Epithelial cell of proximal tubule (primary cell): ENCODE measurements around the gene LRRTM2. TPM values are rescaled to one million over a fixed set of nuclear protein-coding genes. Genes with fewer than 3 reads are reported as not detected.

Experiments
- DNase-seq: peaks from one replicate; pipeline ENCODE4 v3.0.0-alpha.2; 2011; ENCODE audit warnings: low read depth
- H3K4me3 ChIP-seq: 2 replicates; pipeline ENCODE4 v1.5.1; 2011; ENCODE audit warnings: low read depth, mild to moderate bottlenecking, low read length
- CTCF ChIP-seq: conservative IDR thresholded peaks from 2 replicates; pipeline ENCODE4 v1.5.1; 2012; ENCODE audit warnings: low read depth, mild to moderate bottlenecking, low read length
- total RNA-seq: library from RNA; depleted of rRNA; stranded (reverse); fragments of >200 nt; gene quantifications from 2 replicates; pipeline ENCODE4 v1.2.3, GENCODE V29; 2015

The LRRTM2 gene
- total RNA-seq, 1 donor from 2014 or later, result not detected

GRCh38 chr5:138832218-138832617 is 42.9 kb downstream of the LRRTM2 start:
- no peak for TF ChIP-seq CTCF
- H3K4me3 ChIP-seq, result no peak overlapping the region
- no peak for DNase-seq

GRCh38 chr5:138831703-138832102 is 43.4 kb downstream of the LRRTM2 start:
- TF ChIP-seq CTCF, result no peak
- no peak overlapping the region for H3K4me3 ChIP-seq
- DNase-seq, result no peak

GRCh38 chr5:138829341-138829740 is 45.8 kb downstream of the LRRTM2 start:
- DNase-seq, result no peak
- TF ChIP-seq CTCF, result no peak
- H3K4me3 ChIP-seq, result no peak overlapping the region

GRCh38 chr5:138828556-138828955 is 46.6 kb downstream of the LRRTM2 start:
- no peak overlapping the region for H3K4me3 ChIP-seq
- no peak for DNase-seq
- no peak for TF ChIP-seq CTCF

GRCh38 chr5:138824924-138825863 is 49.9 kb downstream of the LRRTM2 start:
- peak; percentile 66 for TF ChIP-seq CTCF
- DNase-seq, result no peak
- H3K4me3 ChIP-seq, result no peak overlapping the region

- H3K4me3 ChIP-seq, result no peak overlapping the region
- no peak for TF ChIP-seq CTCF
- DNase-seq, result no peak
Observed at GRCh38 chr5:138824516-138824915, 50.6 kb downstream of the LRRTM2 start.

GRCh38 chr5:138820695-138821094 is 54.4 kb downstream of the LRRTM2 start:
- no peak for DNase-seq
- TF ChIP-seq CTCF, result no peak
- no peak overlapping the region for H3K4me3 ChIP-seq
